Measurements from ENCODE around the gene GRIP1.

The GRIP1 gene

DNA sequence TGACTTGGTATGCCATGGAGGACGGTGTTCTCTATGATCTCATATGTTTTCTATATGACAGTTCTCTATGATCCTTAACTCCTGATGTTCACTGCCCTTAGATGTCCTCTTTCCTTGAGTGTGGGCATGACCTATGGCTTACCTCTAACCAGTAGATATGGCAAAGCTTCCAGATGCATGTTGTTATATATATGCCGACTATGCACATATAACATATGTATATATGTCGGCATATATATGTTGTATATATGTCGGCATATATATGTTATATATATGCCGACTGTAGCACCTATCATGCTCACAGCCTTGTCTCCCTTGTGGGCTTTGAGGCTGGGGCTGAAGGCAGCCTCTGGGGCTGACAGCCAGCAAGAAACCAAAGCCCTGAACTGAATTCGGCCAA, 106.0 kb downstream of the GRIP1 start:
- DNase-seq (ENCODE audit: low read depth): no peak
- no peak overlapping the region for H3K4me3 ChIP-seq (ENCODE audit: low read depth, low read length)
- TF ChIP-seq, protein P1, sequence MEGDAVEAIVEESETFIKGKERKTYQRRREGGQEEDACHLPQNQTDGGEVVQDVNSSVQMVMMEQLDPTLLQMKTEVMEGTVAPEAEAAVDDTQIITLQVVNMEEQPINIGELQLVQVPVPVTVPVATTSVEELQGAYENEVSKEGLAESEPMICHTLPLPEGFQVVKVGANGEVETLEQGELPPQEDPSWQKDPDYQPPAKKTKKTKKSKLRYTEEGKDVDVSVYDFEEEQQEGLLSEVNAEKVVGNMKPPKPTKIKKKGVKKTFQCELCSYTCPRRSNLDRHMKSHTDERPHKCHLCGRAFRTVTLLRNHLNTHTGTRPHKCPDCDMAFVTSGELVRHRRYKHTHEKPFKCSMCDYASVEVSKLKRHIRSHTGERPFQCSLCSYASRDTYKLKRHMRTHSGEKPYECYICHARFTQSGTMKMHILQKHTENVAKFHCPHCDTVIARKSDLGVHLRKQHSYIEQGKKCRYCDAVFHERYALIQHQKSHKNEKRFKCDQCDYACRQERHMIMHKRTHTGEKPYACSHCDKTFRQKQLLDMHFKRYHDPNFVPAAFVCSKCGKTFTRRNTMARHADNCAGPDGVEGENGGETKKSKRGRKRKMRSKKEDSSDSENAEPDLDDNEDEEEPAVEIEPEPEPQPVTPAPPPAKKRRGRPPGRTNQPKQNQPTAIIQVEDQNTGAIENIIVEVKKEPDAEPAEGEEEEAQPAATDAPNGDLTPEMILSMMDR (IDR thresholded peaks at IDR 0.05; ENCODE audit: insufficient read depth, low read depth, low read length, missing control alignments): no peak

- no peak for DNase-seq (ENCODE audit: low read depth)
- TF ChIP-seq, protein P1 (IDR thresholded peaks at IDR 0.05; ENCODE audit: insufficient read depth, low read depth, low read length, missing control alignments): no peak
Observed at GRCh38 chr12:66571361-66571915, 107.4 kb downstream of the GRIP1 start.

GRCh38 chr12:66563220-66563619, 115.7 kb downstream of the GRIP1 start:
- TF ChIP-seq, protein P1 (IDR thresholded peaks at IDR 0.05; ENCODE audit: insufficient read depth, low read depth, low read length, missing control alignments): no peak
- no peak overlapping the region for H3K4me3 ChIP-seq (ENCODE audit: low read depth, low read length)
- no peak for DNase-seq (ENCODE audit: low read depth)

More at GRCh38 chr12:66571361-66571915, 107.4 kb downstream of the GRIP1 start:
- H3K4me3 ChIP-seq (ENCODE audit: low read depth, low read length): no peak overlapping the region

DNA sequence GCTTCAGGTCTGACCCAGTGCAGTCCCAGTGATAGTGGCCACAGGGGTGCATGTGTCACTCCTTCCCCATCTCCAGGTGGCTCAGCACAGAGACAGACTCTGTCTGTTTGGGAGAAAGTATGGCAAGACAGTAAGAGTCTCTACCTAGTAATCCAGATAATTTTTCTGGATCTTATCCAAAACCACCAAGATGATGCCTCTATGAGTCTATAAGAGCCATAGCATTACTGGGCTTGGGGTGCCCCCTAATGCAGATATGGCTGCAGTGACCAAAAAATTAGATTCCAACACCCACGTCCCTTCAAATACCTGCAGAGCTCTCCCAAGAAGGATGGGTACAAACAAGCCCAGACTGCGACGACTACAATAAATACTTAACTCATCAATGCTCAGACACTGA, 123.8 kb downstream of the GRIP1 start:
- no peak overlapping the region for H3K4me3 ChIP-seq (ENCODE audit: low read depth, low read length)
- no peak for DNase-seq (ENCODE audit: low read depth)
- TF ChIP-seq, protein P1 (IDR thresholded peaks at IDR 0.05; ENCODE audit: insufficient read depth, low read depth, low read length, missing control alignments): no peak

DNA sequence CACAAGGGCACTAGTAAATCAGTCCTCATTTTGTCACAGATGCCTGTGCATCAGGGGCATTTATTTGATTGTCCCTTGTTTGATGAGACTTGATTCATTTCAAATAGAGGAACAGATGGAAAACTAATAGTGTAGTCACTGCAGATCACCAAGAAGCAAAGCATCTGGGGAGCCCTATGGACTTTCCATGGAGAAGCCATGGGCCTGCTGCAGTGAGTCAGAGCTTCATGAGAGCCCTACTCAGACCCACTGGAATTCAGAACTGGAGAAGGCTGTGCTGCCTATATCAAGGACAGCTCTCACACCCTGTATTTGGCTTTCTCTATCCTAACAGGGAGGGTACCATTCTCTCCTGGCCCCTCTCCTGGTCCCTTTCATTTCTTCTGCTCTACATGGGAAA, 126.2 kb downstream of the GRIP1 start:
- TF ChIP-seq, protein P1 (IDR thresholded peaks at IDR 0.05; ENCODE audit: insufficient read depth, low read depth, low read length, missing control alignments): no peak
- DNase-seq (ENCODE audit: low read depth): no peak
- H3K4me3 ChIP-seq (ENCODE audit: low read depth, low read length): no peak overlapping the region

- TF ChIP-seq, protein P1 (IDR thresholded peaks at IDR 0.05; ENCODE audit: insufficient read depth, low read depth, low read length, missing control alignments): no peak
- DNase-seq (ENCODE audit: low read depth): no peak
- no peak overlapping the region for H3K4me3 ChIP-seq (ENCODE audit: low read depth, low read length)
Observed at GRCh38 chr12:66550626-66551025, 128.2 kb downstream of the GRIP1 start.

- DNase-seq (ENCODE audit: low read depth): no peak
- TF ChIP-seq, protein P1 (IDR thresholded peaks at IDR 0.05; ENCODE audit: insufficient read depth, low read depth, low read length, missing control alignments): no peak
- H3K4me3 ChIP-seq (ENCODE audit: low read depth, low read length): no peak overlapping the region
Observed at GRCh38 chr12:66549050-66549389, 129.9 kb downstream of the GRIP1 start.
